Esophagus squamous epithelium (tissue), 4 donors: Measurements from ENCODE around the gene SAE1.

ENCODE experiments used
- CTCF ChIP-seq, 6 experiments: fragments of 450-650 bp in 4 of 6; fragments of 200-600 bp in 2 of 6; sonication (generic) in 2 of 6; IDR thresholded peaks; one replicate each; pipeline ENCODE4 v1.5.1; 2016 to 2019; ENCODE audit warnings: antibody characterized with exemption in 6 of 6, mild to moderate bottlenecking in 4 of 6, moderate library complexity in 4 of 6
- POLR2A ChIP-seq, 4 donors: fragments of 450-650 bp; IDR thresholded peaks; one replicate each; pipeline ENCODE4 v1.6.1; 2017; ENCODE audit warnings: antibody characterized with exemption in 4 of 4, mild to moderate bottlenecking in 4 of 4, moderate library complexity in 3 of 4

- TF ChIP-seq CTCF (IDR thresholded peaks at IDR 0.05) (peak; percentile 49 to 87 (median 80)), POLR2A (IDR thresholded peaks at IDR 0.05) (no peak)
Measured at GRCh38 chr19:47124937-47125668, 5.5 kb upstream of the SAE1 start.
